B cell (primary cell): ENCODE results near the gene IFRD2. TPM values are rescaled to one million over a fixed set of nuclear protein-coding genes. Genes with fewer than 3 reads are reported as not detected.

Experiments used
- ATAC-seq: fragments of 200-7000 bp; cut with Tn5 transposase; one replicate; pipeline ENCODE4 v1.10.0; 2021; ENCODE audit warnings: low read depth, mild to moderate bottlenecking, moderate number of reproducible peaks, moderate library complexity
- CTCF ChIA-PET: fragments of 350-600 bp; sonication (Branson Sonifier 250); formaldehyde crosslinking; loops from one replicate; lab custom pipeline; 2021; ENCODE audit warnings: antibody characterized with exemption, inconsistent platforms; lab: Charles Lee
- POLR2A ChIA-PET: fragments of 350-600 bp; sonication (Branson Sonifier 250); formaldehyde crosslinking; loops from one replicate; lab custom pipeline; 2021; ENCODE audit warnings: antibody characterized with exemption; lab: Charles Lee
- DNase-seq: peaks from one replicate; pipeline ENCODE4 v3.0.0; 2013
- H2AFZ ChIP-seq: 2 replicates; pipeline ENCODE4 v1.6.1; 2012; ENCODE audit warnings: mild to moderate bottlenecking, low read depth, low read length; ENCODE audit not compliant: insufficient read depth, poor library complexity, severe bottlenecking
- H3K27ac ChIP-seq, 2 donors: 1 replicate in 1 of 2; 2 replicates in 1 of 2; pipeline ENCODE4 v1.5.1; 2012 to 2013; ENCODE audit warnings: low read length in 2 of 2, mild to moderate bottlenecking in 2 of 2, moderate library complexity in 1 of 2
- H3K27me3 ChIP-seq, 4 experiments: fragments of 200-600 bp in 1 of 4; sonication (generic) in 1 of 4; replicated peaks in 1 of 4; 1 replicate in 2 of 4; 2 replicates in 2 of 4; pipeline versions ENCODE4 v1.6.1 to v1.7.0; 2013 to 2016; ENCODE audit warnings: low read length in 3 of 4, mild to moderate bottlenecking in 2 of 4, mixed read lengths in 1 of 4, moderate library complexity in 1 of 4; ENCODE audit not compliant: insufficient read depth in 4 of 4, control insufficient read depth in 3 of 4; ENCODE audit errors: control extremely low read depth in 1 of 4
- H3K36me3 ChIP-seq, 2 experiments: replicated peaks in 1 of 2; 1 replicate in 1 of 2; 2 replicates in 1 of 2; pipeline versions ENCODE4 v1.6.1 to v1.7.1; 2013; ENCODE audit warnings: low read length in 1 of 2; ENCODE audit not compliant: insufficient read depth in 2 of 2, control insufficient read depth in 1 of 2; ENCODE audit errors: control extremely low read depth in 1 of 2, extremely low read depth in 1 of 2
- H3K4me1 ChIP-seq, 2 donors: fragments of 200-600 bp in 1 of 2; sonication (generic) in 1 of 2; 1 replicate in 1 of 2; 2 replicates in 1 of 2; pipeline versions ENCODE4 v1.5.1 to v1.6.1; 2013 to 2017; ENCODE audit warnings: low read length in 2 of 2; ENCODE audit not compliant: control insufficient read depth in 2 of 2, insufficient read depth in 2 of 2
- H3K4me2 ChIP-seq: replicated peaks from 2 replicates; pipeline ENCODE3; 2012; ENCODE audit warnings: mild to moderate bottlenecking, low read depth, low read length; ENCODE audit not compliant: poor library complexity, severe bottlenecking
- H3K4me3 ChIP-seq, 5 experiments: fragments of 200-600 bp in 1 of 5; sonication (generic) in 1 of 5; 1 replicate in 3 of 5; 2 replicates in 2 of 5; pipeline versions ENCODE4 v1.5.1 to v1.7.0; 2011 to 2016; ENCODE audit warnings: low read length in 4 of 5, mild to moderate bottlenecking in 4 of 5, low read depth in 2 of 5, control low read depth in 1 of 5, moderate library complexity in 1 of 5; ENCODE audit not compliant: insufficient read depth in 1 of 5; ENCODE audit errors: control extremely low read depth in 1 of 5, extremely low read depth in 1 of 5
- H3K79me2 ChIP-seq: fragments of 200-600 bp; sonication (generic); one replicate; pipeline ENCODE4 v1.6.0; 2016; ENCODE audit warnings: low read length; ENCODE audit not compliant: control insufficient read depth, insufficient read depth
- H3K9ac ChIP-seq: fragments of 200-600 bp; sonication (generic); 2 replicates; pipeline ENCODE4 v1.6.1; 2017; ENCODE audit warnings: mild to moderate bottlenecking, low read length, moderate library complexity
- H3K9me3 ChIP-seq, 3 donors: one replicate each; pipeline versions ENCODE4 v1.6.1 to v1.7.1; 2013; ENCODE audit warnings: low read length in 2 of 3; ENCODE audit not compliant: control insufficient read depth in 2 of 3, insufficient read depth in 1 of 3; ENCODE audit errors: control extremely low read depth in 1 of 3
- H4K20me1 ChIP-seq: 2 replicates; pipeline ENCODE4 v1.6.0; 2012; ENCODE audit warnings: mild to moderate bottlenecking, low read length; ENCODE audit not compliant: insufficient read depth, control insufficient read depth, poor library complexity, severe bottlenecking
- H3K27ac Mint-ChIP-seq: one replicate; pipeline ENCODE4 v1.8.0; 2021; ENCODE audit warnings: mixed read lengths
- H3K27me3 Mint-ChIP-seq: one replicate; pipeline ENCODE4 v1.8.0; 2021; ENCODE audit warnings: mixed read lengths
- H3K4me1 Mint-ChIP-seq: one replicate; pipeline ENCODE4 v1.8.0; 2021; ENCODE audit warnings: mixed read lengths
- H3K4me3 Mint-ChIP-seq: one replicate; pipeline ENCODE4 v1.8.0; 2021; ENCODE audit warnings: mixed read lengths
- H3K9me3 Mint-ChIP-seq: one replicate; pipeline ENCODE4 v1.8.0; 2022; ENCODE audit warnings: mixed read lengths; ENCODE audit not compliant: insufficient read depth
- EZH2 ChIP-seq: IDR thresholded peaks from 2 replicates; pipeline ENCODE4 v1.6.1; 2012; ENCODE audit warnings: borderline replicate concordance, low read depth, mild to moderate bottlenecking, moderate library complexity, low read length; ENCODE audit not compliant: insufficient read depth, poor library complexity, severe bottlenecking
- WGBS: methylation state at CpG from one replicate; pipeline ENCODE4 v1.1.5; 2013; ENCODE audit warnings: missing lambda C conversion rate; ENCODE audit not compliant: insufficient coverage; 5-methylcytosine and 5-hydroxymethylcytosine counted together
- intact Hi-C: fragments of 100-400 bp; cut with micrococcal nuclease; formaldehyde crosslinking; loops from one replicate; pipeline ENCODE4 v1.10.0; 2022
- polyA plus RNA-seq: library from polyadenylated mRNA; depleted of rRNA; stranded (reverse); fragments of >200 nt; gene quantifications from 2 replicates; pipeline ENCODE4 v1.2.3, GENCODE V29; 2012
- total RNA-seq, 2 donors: library from RNA; stranded (reverse); fragments of 120-200 nt in 1 of 2; gene quantifications; 1 replicate in 1 of 2; 2 replicates in 1 of 2; pipeline versions ENCODE4 v1.2.3 to v1.2.4, GENCODE V29; 2013 to 2022
- TF ChIP-seq, protein P1 (sequence below): fragments of 200-600 bp; IDR thresholded peaks from one replicate; pipeline ENCODE4 v1.8.0; 2022; ENCODE audit warnings: antibody characterized with exemption, mild to moderate bottlenecking

The IFRD2 gene
- total and polyA plus RNA-seq, 2 donors (not counting 1 experiment from before 2014, with no cell fraction given) = 63.4 to 80.1 TPM

DNA sequence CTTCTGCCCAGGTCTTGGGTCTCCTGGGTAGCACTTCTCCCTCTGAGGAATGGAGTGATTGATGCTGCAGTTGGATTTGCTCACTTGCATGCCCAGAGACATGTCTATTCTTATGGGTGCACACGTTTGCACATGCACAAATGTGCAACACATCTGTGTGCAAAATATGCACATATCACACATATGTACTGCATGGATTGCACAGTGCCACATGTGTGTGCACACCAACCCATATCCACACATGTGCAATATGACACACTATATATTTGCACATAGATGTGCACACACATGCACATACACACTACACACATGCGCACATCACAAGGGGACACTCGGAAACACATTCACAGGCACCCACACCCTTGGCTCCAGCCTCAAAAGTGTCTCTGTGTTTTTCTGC lies 24.0 kb downstream of the IFRD2 start:
- TF ChIP-seq, protein P1, sequence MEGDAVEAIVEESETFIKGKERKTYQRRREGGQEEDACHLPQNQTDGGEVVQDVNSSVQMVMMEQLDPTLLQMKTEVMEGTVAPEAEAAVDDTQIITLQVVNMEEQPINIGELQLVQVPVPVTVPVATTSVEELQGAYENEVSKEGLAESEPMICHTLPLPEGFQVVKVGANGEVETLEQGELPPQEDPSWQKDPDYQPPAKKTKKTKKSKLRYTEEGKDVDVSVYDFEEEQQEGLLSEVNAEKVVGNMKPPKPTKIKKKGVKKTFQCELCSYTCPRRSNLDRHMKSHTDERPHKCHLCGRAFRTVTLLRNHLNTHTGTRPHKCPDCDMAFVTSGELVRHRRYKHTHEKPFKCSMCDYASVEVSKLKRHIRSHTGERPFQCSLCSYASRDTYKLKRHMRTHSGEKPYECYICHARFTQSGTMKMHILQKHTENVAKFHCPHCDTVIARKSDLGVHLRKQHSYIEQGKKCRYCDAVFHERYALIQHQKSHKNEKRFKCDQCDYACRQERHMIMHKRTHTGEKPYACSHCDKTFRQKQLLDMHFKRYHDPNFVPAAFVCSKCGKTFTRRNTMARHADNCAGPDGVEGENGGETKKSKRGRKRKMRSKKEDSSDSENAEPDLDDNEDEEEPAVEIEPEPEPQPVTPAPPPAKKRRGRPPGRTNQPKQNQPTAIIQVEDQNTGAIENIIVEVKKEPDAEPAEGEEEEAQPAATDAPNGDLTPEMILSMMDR = no peak
- TF ChIP-seq EZH2 = no peak
- intact Hi-C loops = no loop called here
- no peak overlapping the region for H3K4me3 Mint-ChIP-seq
- Histone ChIP-seq H3K9ac (no peak overlapping the region), H3K4me2 (no peak overlapping the region), H3K4me1 (peaks cover 4 to 7% of the 10 kb centered on the region in 2 donors), H3K27ac (no peak overlapping the region), H3K27me3 (peaks cover 0 to 37% (median 6%) of the 10 kb centered on the region in 4 experiments), H3K36me3 (no peaks in the 10 kb centered on the region), H3K79me2 (no peaks in the 10 kb centered on the region), H2AFZ (no peak overlapping the region), H4K20me1 (no peaks in the 10 kb centered on the region), H3K9me3 (no peaks in the 10 kb centered on the region), H3K4me3 (no peak overlapping the region)
- ChIA-PET CTCF (interaction anchor here (0.7 to 2.4 kb wide), 4 partner anchors 9 to 76 kb away, joined by 3 to 12 read pairs (median 4); no protein-coding TSS in a partner anchor), POLR2A (no interaction called here)
- WGBS = 70% methylated on average over 3 of the region's 3 CpGs
- ATAC-seq = no peak
- H3K27me3 Mint-ChIP-seq = peaks cover 22% of the 10 kb centered on the region
- H3K4me1 Mint-ChIP-seq = peaks cover 6% of the 10 kb centered on the region
- H3K27ac Mint-ChIP-seq = no peak overlapping the region
- DNase-seq = no peak
- H3K9me3 Mint-ChIP-seq = no peaks in the 10 kb centered on the region

DNA sequence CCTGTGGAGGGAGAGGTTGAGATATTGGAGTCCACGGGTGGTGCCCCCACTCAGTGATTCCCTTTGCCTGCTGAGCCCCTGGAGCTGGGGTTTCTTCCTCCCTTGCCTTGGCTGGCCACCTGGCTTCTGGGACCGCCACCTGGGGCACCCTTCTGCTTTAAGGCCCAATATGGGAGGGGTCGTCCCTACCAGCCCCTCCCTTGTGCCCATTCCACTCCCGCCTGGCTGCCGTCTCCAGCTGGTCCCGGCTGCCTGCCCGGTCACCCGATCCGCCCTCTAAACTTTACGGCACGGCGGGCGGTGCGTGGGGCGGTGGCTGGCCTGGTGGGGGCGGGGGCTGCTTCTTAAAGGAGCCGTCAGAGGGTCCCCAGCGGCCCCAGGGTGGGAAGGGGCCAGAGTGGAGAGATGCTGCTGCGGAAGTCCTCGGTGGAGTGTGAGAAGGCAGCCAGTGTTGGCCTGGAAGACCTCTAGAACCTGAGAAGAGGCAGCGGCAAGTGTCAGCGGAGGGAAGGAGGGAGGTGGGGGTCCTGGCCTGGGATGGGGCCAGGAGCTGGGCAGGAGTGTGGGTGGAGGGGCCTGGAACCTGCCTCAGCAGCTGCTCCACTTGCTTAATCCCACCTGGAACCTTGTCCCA lies 24.8 kb downstream of the IFRD2 start:
- ATAC-seq = no peak
- POLR2A ChIA-PET = no interaction called here

More for the DNA sequence above, 24.8 kb downstream of the IFRD2 start:
- no peaks in the 10 kb centered on the region for H3K4me1 ChIP-seq
- H3K79me2 ChIP-seq = no peaks in the 10 kb centered on the region
- H3K9me3 ChIP-seq = no peaks in the 10 kb centered on the region
- no peaks in the 10 kb centered on the region for H4K20me1 ChIP-seq
- Mint-ChIP-seq H3K27me3 (peaks cover 17% of the 10 kb centered on the region), H3K9me3 (no peaks in the 10 kb centered on the region), H3K4me3 (no peak overlapping the region), H3K4me1 (no peaks in the 10 kb centered on the region), H3K27ac (no peak overlapping the region)
- peaks cover 0 to 34% (median 6%) of the 10 kb centered on the region in 4 experiments for H3K27me3 ChIP-seq
- no peak overlapping the region for H3K9ac ChIP-seq
- intact Hi-C loops = no loop called here
- H3K36me3 ChIP-seq = no peaks in the 10 kb centered on the region
- CTCF ChIA-PET = interaction anchor here (1.1 to 2.4 kb wide), 5 partner anchors 8 to 75 kb away, joined by 3 to 12 read pairs (median 4); no protein-coding TSS in a partner anchor
- TF ChIP-seq, protein P1 = no peak
- no peak for TF ChIP-seq EZH2
- WGBS = 15% methylated on average over 20 of the region's 22 CpGs
- no peak overlapping the region for H3K27ac ChIP-seq
- H3K4me3 ChIP-seq = no peak overlapping the region
- no peak overlapping the region for H3K4me2 ChIP-seq
- no peak for DNase-seq
- H2AFZ ChIP-seq = no peak overlapping the region
